ENCODE data around the gene NHS.

DNA sequence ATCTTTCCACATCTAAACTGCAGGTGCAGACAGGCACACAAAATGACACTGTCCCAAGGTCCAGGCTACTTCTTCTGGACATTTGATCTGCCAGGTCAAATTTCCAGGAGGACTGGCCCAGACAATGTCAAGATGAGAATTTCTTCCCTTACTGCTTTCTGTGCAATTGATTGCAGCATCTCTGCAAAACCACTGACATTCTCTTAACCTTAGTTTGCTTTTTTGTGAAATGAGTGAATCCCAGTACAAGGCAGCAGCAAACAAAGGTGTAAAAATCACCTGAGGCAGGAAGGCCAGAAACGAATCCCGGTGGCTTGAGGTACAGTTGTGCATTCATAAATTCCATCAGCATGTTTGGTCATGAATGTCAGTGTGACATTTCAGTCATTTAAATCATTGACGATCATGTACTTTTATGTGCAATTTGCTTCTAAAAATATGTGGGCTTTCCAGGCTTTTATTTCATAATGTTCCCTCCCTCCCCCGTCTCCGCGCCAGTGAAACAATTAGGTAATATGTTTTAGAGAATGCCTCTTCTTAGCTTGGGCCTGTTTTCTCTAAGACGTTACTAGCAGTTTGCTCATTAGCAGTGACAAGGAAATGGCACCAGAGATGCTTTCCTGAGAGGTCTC lies 39.1 kb downstream of the NHS start:
- no peak for TF ChIP-seq CTCF (IDR thresholded peaks at IDR 0.05)
- no peak for TF ChIP-seq POLR2A (IDR thresholded peaks at IDR 0.05)
- TF ChIP-seq POLR2AphosphoS5 (IDR thresholded peaks at IDR 0.05), result peak in 1 of 3 donors; percentile 40
